CD14-positive monocyte (primary cell): ENCODE data around the gene GBX2. TPM values are rescaled to one million over a fixed set of nuclear protein-coding genes. Genes with fewer than 3 reads are reported as not detected.

Experiments used
- DNase-seq, 3 donors: peaks; one replicate each; pipeline ENCODE4 v3.0.0-alpha.2; 2011 to 2022
- H2AFZ ChIP-seq: 2 replicates; pipeline ENCODE4 v1.6.0; 2012; ENCODE audit warnings: mild to moderate bottlenecking, low read depth, low read length, inconsistent platforms; ENCODE audit not compliant: insufficient read depth, poor library complexity, severe bottlenecking
- H3K27ac ChIP-seq, 2 donors: 1 replicate in 1 of 2; 2 replicates in 1 of 2; pipeline ENCODE4 v1.5.1; 2012 to 2013; ENCODE audit warnings: low read length in 2 of 2, control low read depth in 1 of 2, inconsistent platforms in 1 of 2, low read depth in 1 of 2, mild to moderate bottlenecking in 1 of 2
- H3K27me3 ChIP-seq, 2 donors: one replicate each; pipeline versions ENCODE4 v1.6.0 to v1.6.1; 2011 to 2013; ENCODE audit warnings: low read length in 2 of 2; ENCODE audit not compliant: control insufficient read depth in 2 of 2, insufficient read depth in 2 of 2
- H3K36me3 ChIP-seq, 2 donors: replicated peaks in 1 of 2; 1 replicate in 1 of 2; 2 replicates in 1 of 2; pipeline versions ENCODE4 v1.5.1 to v1.6.1; 2012 to 2013; ENCODE audit warnings: low read length in 2 of 2, control low read depth in 1 of 2, inconsistent platforms in 1 of 2, mild to moderate bottlenecking in 1 of 2; ENCODE audit not compliant: insufficient read depth in 2 of 2, control insufficient read depth in 1 of 2
- H3K4me1 ChIP-seq, 2 donors: 1 replicate in 1 of 2; 2 replicates in 1 of 2; pipeline versions ENCODE4 v1.5.1 to v1.6.1; 2012 to 2013; ENCODE audit warnings: low read length in 2 of 2, control low read depth in 1 of 2, inconsistent platforms in 1 of 2, mild to moderate bottlenecking in 1 of 2, moderate library complexity in 1 of 2; ENCODE audit not compliant: insufficient read depth in 2 of 2, control insufficient read depth in 1 of 2
- H3K4me2 ChIP-seq: replicated peaks from 2 replicates; pipeline ENCODE3; 2012; ENCODE audit warnings: low read length, moderate library complexity, mild to moderate bottlenecking; ENCODE audit not compliant: poor library complexity, severe bottlenecking; ENCODE audit errors: extremely low read depth
- H3K4me3 ChIP-seq, 3 experiments: fragments of 200-600 bp in 1 of 3; sonication (generic) in 1 of 3; replicated peaks in 1 of 3; 1 replicate in 2 of 3; 2 replicates in 1 of 3; pipeline ENCODE4 v1.5.1; 2011 to 2013; ENCODE audit warnings: low read length in 3 of 3, mild to moderate bottlenecking in 3 of 3, control low read depth in 2 of 3, low read depth in 2 of 3, inconsistent platforms in 1 of 3, moderate library complexity in 1 of 3
- H3K79me2 ChIP-seq: 2 replicates; pipeline ENCODE4 v1.6.0; 2012; ENCODE audit warnings: mild to moderate bottlenecking, control low read depth, inconsistent platforms, low read length, moderate library complexity; ENCODE audit not compliant: insufficient read depth
- H3K9ac ChIP-seq: 2 replicates; pipeline ENCODE4 v1.6.0; 2017; ENCODE audit warnings: low read length, mild to moderate bottlenecking; ENCODE audit not compliant: insufficient read depth, poor library complexity, severe bottlenecking
- H3K9me3 ChIP-seq, 2 donors: replicated peaks in 1 of 2; 1 replicate in 1 of 2; 2 replicates in 1 of 2; pipeline versions ENCODE4 v1.5.1 to v1.6.1; 2012 to 2013; ENCODE audit warnings: low read length in 2 of 2, control low read depth in 1 of 2; ENCODE audit not compliant: control insufficient read depth in 1 of 2, insufficient read depth in 1 of 2
- H4K20me1 ChIP-seq: 2 replicates; pipeline ENCODE4 v1.6.0; 2012; ENCODE audit warnings: mild to moderate bottlenecking, low read length, control low read depth, moderate library complexity; ENCODE audit not compliant: insufficient read depth
- H3K27ac Mint-ChIP-seq, 7 donors: one replicate each; pipeline ENCODE4 v1.8.0; 2020; ENCODE audit warnings: mild to moderate bottlenecking in 7 of 7, mixed read lengths in 7 of 7, moderate library complexity in 6 of 7, inconsistent platforms in 2 of 7
- H3K27me3 Mint-ChIP-seq, 3 donors: one replicate each; pipeline ENCODE4 v1.8.0; 2021 to 2022; ENCODE audit warnings: low read depth in 3 of 3, mild to moderate bottlenecking in 3 of 3, mixed read lengths in 3 of 3, moderate library complexity in 3 of 3, inconsistent platforms in 1 of 3
- H3K36me3 Mint-ChIP-seq, 2 donors: one replicate each; pipeline ENCODE4 v1.8.0; 2020; ENCODE audit warnings: mixed read lengths in 2 of 2, inconsistent platforms in 1 of 2, mild to moderate bottlenecking in 1 of 2
- H3K4me1 Mint-ChIP-seq: one replicate; pipeline ENCODE4 v1.8.0; 2020; ENCODE audit warnings: mild to moderate bottlenecking, mixed read lengths
- H3K4me3 Mint-ChIP-seq, 2 donors: one replicate each; pipeline ENCODE4 v1.8.0; 2020; ENCODE audit warnings: mild to moderate bottlenecking in 2 of 2, mixed read lengths in 2 of 2, moderate library complexity in 1 of 2
- H3K9me3 Mint-ChIP-seq, 7 donors: one replicate each; pipeline ENCODE4 v1.8.0; 2020 to 2022; ENCODE audit warnings: mixed read lengths in 7 of 7, mild to moderate bottlenecking in 6 of 7, moderate library complexity in 6 of 7, inconsistent platforms in 2 of 7
- WGBS: methylation state at CpG from one replicate; pipeline ENCODE4 v1.1.5; 2013; ENCODE audit warnings: missing lambda C conversion rate; ENCODE audit not compliant: insufficient coverage; 5-methylcytosine and 5-hydroxymethylcytosine counted together
- intact Hi-C, 2 donors: fragments of 100-400 bp; cut with micrococcal nuclease; formaldehyde crosslinking; loops; one replicate each; pipeline versions ENCODE4 v1.15.0 to v1.15.1; 2023
- polyA plus RNA-seq, 3 donors: library from polyadenylated mRNA; depleted of rRNA in 1 of 3; unstranded in 2 of 3; stranded (reverse) in 1 of 3; fragments of 300-500 nt in 2 of 3; fragments of >200 nt in 1 of 3; fragmentation: Illumina TruSeq in 2 of 3; gene quantifications; 1 replicate in 2 of 3; 2 replicates in 1 of 3; pipeline ENCODE4 v1.2.3, GENCODE V29; 2012 to 2021
- TF ChIP-seq, protein P1 (sequence below): fragments of 200-600 bp; IDR thresholded peaks from one replicate; pipeline ENCODE4 v1.8.0; 2022; ENCODE audit warnings: antibody characterized with exemption, mild to moderate bottlenecking

Gene GBX2
- polyA plus RNA-seq, 3 donors: not detected

DNA sequence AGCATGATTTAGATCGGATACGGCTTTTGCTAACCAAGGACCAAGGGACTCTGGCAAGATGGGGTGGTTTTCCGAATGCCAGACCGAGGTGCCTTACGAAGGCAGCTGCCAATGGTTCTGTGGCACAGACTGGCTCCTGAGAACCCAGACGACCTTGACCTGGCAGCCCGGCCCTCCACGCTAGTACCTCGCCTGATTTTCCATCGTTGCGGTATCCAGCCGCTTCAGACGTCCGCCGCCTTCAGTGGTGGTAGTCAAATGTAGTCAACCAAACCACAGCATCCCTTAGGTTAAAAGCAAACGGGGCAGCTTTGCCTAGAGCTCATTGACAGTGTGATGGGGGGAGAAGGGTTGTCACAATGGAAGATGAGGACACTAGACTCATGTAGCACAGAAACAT lies 42.6 kb downstream of the GBX2 start:
- H3K36me3 Mint-ChIP-seq: no peaks in the 10 kb centered on the region
- Histone ChIP-seq H3K27me3 (no peaks in the 10 kb centered on the region), H3K9me3 (no peaks in the 10 kb centered on the region), H3K4me2 (no peak overlapping the region), H3K4me3 (no peak overlapping the region), H2AFZ (no peak overlapping the region), H3K79me2 (no peaks in the 10 kb centered on the region), H3K9ac (no peak overlapping the region), H3K27ac (no peak overlapping the region), H4K20me1 (no peaks in the 10 kb centered on the region), H3K36me3 (no peaks in the 10 kb centered on the region), H3K4me1 (no peaks in the 10 kb centered on the region)
- no peak overlapping the region for H3K27ac Mint-ChIP-seq
- H3K27me3 Mint-ChIP-seq: no peaks in the 10 kb centered on the region
- no peaks in the 10 kb centered on the region for H3K4me1 Mint-ChIP-seq
- no peak overlapping the region for H3K4me3 Mint-ChIP-seq
- TF ChIP-seq, protein P1, sequence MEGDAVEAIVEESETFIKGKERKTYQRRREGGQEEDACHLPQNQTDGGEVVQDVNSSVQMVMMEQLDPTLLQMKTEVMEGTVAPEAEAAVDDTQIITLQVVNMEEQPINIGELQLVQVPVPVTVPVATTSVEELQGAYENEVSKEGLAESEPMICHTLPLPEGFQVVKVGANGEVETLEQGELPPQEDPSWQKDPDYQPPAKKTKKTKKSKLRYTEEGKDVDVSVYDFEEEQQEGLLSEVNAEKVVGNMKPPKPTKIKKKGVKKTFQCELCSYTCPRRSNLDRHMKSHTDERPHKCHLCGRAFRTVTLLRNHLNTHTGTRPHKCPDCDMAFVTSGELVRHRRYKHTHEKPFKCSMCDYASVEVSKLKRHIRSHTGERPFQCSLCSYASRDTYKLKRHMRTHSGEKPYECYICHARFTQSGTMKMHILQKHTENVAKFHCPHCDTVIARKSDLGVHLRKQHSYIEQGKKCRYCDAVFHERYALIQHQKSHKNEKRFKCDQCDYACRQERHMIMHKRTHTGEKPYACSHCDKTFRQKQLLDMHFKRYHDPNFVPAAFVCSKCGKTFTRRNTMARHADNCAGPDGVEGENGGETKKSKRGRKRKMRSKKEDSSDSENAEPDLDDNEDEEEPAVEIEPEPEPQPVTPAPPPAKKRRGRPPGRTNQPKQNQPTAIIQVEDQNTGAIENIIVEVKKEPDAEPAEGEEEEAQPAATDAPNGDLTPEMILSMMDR: no peak
- peaks cover 0 to 3% (median 0%) of the 10 kb centered on the region in 7 donors for H3K9me3 Mint-ChIP-seq
- 98% methylated on average over 9 of the region's 16 CpGs for WGBS
- intact Hi-C loops: no loop called here
- no peak for DNase-seq

DNA sequence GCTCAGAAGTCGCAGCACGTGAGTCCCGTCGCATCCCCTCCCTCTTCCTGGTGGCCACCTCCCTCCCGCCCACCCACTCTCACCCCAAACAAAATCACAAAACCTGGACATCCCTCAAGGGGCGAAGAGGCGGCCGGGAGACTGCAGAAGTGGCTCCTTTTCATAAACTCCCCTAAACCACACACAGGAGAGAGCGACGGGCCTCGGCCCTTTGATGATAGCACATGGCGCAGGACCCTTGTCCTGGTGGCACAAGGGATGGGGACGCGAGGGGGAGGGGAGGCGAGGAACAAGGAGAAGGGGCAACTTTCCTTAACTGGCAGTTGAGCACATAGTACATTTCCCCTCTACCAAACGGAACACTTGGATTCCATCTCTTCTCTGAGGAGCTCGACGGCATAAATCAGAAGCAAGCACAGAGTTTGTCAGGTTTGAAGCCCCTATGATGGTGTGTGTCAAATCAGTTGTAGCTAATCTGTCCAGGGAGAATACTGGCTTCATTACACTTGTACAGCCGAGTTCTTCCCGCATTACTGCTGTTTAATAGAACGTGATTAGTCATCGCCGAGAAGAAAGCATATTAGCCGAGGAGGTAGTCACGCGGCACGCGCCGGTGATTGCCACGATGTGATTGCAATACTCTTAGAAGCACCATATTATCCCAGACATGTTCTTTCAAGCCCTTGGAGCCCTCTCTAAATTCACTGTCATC lies 43.8 kb downstream of the GBX2 start:
- peaks cover 0 to 8% (median under 1%) of the 10 kb centered on the region in 3 donors for H3K27me3 Mint-ChIP-seq
- H3K9ac ChIP-seq: no peak overlapping the region
- no peak overlapping the region for H3K27ac ChIP-seq
- H3K4me2 ChIP-seq: no peak overlapping the region
- H3K9me3 Mint-ChIP-seq: peaks cover 0 to 3% (median 0%) of the 10 kb centered on the region in 7 donors
- no peak overlapping the region for H2AFZ ChIP-seq
- H3K4me1 ChIP-seq: no peaks in the 10 kb centered on the region
- 96% methylated on average over 9 of the region's 30 CpGs for WGBS
- TF ChIP-seq, protein P1: no peak
- no peaks in the 10 kb centered on the region for H3K4me1 Mint-ChIP-seq
- no peak overlapping the region for H3K27ac Mint-ChIP-seq
- peaks cover 0 to 2% of the 10 kb centered on the region in 2 donors for H3K27me3 ChIP-seq
- H3K36me3 Mint-ChIP-seq: no peaks in the 10 kb centered on the region
- intact Hi-C loops: no loop called here
- no peak for DNase-seq
- no peak overlapping the region for H3K4me3 ChIP-seq
- H3K9me3 ChIP-seq: no peaks in the 10 kb centered on the region
- H4K20me1 ChIP-seq: no peaks in the 10 kb centered on the region
- H3K4me3 Mint-ChIP-seq: no peak overlapping the region
- H3K36me3 ChIP-seq: no peaks in the 10 kb centered on the region
- H3K79me2 ChIP-seq: no peaks in the 10 kb centered on the region
